GM19468 (cell line): ENCODE data around the gene SYK.
"Not testable (repeated sequence)": the region's sequence is repeated elsewhere in the genome, so short reads cannot be mapped to it uniquely, and the experiment has no call there.

Source experiments
- ATAC-seq: cut with Tn5 transposase; IDR thresholded peaks from one replicate; pipeline ENCODE4 v1.9.1; 2021; ENCODE audit warnings: mild to moderate bottlenecking, moderate library complexity, moderate number of reproducible peaks; ENCODE audit not compliant: unreplicated experiment; ENCODE audit errors: extremely low read depth

SYK gene

GRCh38 chr9:90801241-90801972, at the start of gene SYK:
SYK (plus strand) TSS chr9:90801819; CDS start chr9:90843899, 42,080 bp downstream.
- ATAC-seq: no peak

DNA sequence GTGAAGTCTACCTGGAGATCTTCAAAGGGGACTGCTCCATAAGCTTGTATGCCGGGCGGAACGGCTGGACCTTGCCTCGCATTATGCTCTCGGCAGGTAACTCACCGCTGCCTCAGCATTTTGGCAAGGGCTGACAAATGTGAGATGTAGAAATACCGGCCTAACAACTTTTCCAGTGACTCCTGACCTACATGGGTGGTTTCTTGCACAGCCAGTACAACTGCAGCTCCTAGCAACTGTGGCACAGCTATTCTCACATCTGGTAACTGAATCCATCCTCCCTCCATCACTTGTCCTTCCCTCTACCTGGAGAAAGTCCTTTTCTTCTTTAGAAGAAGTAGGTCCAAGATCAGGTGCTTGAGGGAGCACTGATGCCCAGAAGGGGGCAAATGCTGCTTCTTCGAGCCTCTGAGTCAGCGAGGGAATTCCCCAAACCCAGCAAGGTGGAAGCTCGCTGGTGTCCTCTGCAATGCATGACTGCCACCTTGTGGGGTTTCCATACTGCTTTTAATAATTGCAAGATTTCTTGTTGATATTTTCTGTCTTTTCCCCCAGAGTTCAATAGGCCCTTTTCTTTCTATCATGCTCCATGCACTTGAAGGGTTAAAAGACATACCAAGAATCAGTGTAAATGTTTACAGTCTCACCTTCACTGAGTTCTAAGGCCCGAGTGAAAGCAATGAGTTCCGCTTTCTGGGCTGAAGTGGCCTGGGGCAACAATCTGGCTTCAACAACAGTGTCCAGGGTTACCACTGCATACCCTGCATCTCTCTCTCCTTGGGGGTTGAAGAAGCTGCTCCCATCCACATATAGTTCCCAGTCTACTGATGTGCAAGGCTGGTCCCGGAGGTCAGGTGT, 45.9 kb upstream of the SYK start:
- not testable (repeated sequence) for ATAC-seq

- ATAC-seq: not testable (repeated sequence)
These were observed 41.0 kb upstream of the SYK start for GRCh38 chr9:90760577-90760976.

GRCh38 chr9:90766731-90767130, 34.9 kb upstream of the SYK start:
- ATAC-seq: no peak

DNA sequence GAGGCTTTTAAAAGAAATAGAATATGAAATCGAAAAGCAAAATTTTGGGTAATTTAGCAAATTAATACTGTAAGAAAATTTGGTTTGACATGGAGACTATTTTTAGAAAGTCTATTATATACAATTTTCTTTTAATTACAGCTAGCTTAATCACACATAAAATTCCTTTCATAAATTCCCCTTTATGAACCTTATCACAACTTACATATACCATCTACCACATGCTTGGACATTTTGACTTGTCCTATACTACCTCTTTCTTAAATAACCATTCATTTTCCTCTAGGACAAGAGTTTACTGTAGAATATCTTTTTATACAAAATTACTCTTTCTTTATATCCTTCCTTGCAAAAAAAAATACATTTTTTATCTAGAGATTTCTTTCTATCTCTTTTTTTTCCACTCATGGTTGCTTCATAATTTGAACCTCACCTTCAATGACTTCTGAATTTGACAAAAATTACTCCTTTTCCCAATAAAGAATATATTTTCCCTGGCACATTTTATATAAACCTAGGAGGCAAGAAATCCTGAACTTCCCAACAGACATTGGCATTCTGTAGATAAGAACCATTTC, 34.0 kb upstream of the SYK start:
- no peak for ATAC-seq

GRCh38 chr9:90770182-90770738, 31.4 kb upstream of the SYK start:
- ATAC-seq: peak; percentile 53

- no peak for ATAC-seq
These were observed 30.7 kb upstream of the SYK start for GRCh38 chr9:90770927-90771326.

DNA sequence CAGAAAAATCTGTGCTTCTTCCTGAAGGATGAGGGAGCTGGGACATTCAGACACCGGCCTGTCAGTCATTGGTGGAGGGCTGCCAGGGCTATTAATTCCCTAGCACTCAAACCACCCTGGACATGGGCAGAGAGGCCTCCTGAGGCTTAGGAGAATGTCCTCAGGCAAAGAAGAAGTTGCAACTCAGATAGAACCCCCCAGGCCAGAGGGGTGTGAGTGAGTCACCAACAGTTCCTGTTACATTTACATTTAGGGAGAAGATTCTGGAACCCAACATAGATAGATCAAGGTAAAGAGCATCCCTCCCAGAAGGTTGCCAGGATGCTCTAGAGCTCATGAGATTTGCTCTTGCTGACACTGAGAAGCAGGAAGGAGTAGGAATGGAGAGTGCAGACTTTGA, 29.2 kb upstream of the SYK start:
- ATAC-seq: no peak

- no peak for ATAC-seq
These were observed 28.0 kb upstream of the SYK start for GRCh38 chr9:90773617-90774016.

DNA sequence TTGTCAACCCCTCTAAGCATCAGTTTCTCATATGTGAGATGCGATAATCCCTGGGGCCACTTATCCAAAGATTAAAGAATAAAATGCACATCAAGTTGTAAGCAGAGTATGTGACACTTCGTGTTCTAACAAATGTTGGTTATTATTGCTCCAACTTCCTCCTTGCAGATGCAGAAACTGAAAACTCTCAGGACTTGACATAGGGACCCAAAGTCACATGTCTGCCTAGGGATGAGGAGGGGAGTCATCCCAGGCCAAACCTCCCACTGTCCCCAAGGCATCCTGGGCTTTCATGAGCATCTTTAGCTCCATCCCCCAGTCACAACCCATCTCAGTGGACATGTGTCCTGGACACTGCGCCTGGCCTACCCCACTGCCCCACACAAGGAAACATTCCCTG, 27.5 kb upstream of the SYK start:
- no peak for ATAC-seq

DNA sequence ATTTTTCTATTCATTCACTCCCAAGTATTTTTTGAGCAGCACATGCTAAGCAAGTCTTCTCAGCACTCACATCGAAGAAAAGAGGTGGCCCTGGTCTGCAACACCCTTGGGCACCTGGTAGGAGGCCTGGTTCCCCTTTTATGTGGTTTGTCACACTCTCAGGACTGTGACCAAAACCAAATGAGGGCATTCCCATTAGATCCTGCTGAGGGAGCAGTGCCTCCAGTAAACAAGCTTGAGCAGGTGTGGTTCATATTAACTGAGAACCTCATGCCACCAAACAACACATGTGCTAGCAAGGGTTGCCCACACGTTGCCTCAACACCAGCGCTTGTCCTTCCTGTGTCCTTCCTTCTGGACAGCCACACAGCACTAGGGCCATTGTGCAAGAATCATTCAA, 26.9 kb upstream of the SYK start:
- peak; percentile 57 for ATAC-seq

- ATAC-seq: no peak
These were observed 26.0 kb upstream of the SYK start for GRCh38 chr9:90775657-90776056.

DNA sequence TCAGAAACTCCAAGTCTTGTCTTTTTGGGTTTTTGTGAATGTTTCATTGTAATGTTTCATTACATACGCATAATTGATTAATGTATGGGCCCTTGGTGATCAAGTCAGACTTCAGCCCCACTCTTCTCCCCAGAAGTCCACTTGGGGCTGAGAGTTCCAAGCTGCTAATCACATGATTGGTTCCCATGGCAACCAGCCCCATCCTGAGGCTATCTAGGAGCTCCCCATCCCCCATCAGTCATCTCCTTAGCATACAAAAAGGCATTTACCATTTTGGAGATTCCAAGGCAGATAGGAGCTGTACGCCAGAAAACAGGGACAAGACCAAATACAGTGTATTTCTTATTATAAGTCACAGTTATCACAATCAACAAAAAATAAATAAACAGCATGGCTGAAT, 22.9 kb upstream of the SYK start:
- ATAC-seq: no peak

DNA sequence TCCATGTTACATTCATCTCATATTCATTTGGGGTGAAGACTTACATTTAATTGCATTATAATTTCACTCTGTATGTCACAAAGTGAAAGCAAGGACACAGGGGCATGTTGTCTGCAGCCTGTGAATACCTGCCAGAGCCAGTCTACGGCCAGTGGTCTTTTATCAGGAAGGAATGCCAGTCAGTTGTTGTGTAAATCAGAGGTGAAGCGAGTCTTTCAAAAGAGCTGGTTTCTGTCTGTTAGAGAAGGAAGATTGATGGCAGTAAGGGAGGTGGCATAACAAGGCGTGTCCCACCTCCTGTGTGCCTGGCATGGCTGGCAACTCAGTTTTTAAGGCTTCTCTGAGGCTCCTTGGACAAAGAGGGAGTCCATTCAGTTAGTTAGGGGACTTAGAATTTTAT, 18.1 kb upstream of the SYK start:
- ATAC-seq: no peak

- ATAC-seq: no peak
These were observed 17.7 kb upstream of the SYK start for GRCh38 chr9:90783964-90784363.

DNA sequence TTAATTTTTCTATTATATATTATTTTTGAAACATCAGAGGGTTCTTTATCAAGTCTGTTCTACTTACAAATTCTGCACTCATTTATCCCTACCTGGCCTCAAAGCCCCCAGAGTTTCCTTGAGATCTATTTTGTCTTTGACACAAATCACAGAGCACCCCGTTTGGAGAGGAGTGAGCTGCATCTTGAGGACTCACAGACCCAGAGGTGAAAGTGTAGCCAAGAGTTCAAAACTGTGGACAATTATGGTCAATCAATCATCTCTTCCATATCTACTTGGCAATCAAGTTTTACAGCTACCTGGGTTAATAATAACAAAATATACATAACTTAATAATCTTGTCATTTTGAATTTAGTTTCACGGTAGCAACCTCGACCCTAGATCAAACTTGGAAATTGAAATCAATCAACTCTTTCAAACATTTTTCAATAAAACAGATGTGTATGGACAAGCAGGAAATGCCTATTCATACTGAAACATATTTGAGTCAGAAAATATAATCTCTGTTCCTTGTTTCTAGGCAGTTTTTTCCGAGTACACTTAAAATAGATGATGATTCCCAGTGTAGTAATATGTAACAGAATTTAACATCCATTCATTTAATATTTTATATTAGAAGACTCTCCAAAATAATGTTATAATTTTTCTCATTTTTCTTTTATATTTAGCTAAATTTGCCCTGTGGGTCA, 13.7 kb upstream of the SYK start:
- no peak for ATAC-seq

DNA sequence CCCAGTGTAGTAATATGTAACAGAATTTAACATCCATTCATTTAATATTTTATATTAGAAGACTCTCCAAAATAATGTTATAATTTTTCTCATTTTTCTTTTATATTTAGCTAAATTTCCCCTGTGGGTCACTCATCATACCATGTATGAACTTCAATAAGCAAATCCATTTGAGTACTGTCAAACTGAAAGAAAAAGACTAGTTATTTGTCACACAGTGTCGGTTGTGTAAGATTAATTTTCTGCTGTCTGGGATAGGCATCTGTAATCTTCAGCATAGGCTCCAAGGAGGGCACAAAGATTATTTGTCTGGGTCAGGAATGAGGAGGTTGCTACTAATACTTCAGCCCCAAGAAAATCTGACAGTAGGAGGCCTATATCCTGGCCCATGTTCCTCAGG, 13.1 kb upstream of the SYK start:
- not testable (repeated sequence) for ATAC-seq

DNA sequence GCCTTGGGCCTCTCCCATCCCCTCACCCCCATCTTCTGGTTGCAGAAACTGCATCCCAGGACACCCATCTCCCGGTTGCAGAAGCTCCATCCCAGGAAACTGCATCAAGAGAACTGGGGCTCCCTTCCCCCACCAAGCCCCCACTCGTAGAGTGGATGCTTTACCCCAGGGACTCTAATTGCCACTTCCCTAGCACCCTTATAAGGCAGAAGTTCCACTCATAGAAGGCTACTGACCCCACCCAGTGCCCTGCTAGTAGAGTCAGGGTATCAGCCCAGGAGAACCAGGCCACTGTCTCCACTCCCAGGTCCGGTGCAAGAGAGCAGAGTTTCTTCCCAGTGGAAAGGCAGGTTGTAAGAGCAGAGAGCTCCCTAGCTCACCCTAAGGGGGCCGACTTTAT, 12.2 kb upstream of the SYK start:
- no peak for ATAC-seq

DNA sequence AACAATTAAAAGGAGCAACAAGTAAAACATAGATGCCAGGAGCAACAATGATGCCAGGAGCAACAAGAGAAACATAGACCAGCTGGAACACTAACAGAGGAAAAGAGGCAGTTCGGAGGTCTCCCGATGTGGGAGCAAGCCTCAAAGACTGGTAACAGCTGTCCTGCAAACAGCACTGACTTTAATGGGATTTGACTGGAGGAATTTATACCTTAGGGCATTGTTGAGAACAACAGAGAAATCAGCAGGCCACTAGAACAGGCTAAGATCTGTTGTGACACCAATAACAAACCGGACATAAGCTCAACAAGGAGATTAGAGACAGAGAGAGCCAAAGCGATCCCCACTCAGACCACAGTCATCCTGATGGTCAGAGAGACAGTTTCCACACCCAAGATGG, 11.8 kb upstream of the SYK start:
- no peak for ATAC-seq

DNA sequence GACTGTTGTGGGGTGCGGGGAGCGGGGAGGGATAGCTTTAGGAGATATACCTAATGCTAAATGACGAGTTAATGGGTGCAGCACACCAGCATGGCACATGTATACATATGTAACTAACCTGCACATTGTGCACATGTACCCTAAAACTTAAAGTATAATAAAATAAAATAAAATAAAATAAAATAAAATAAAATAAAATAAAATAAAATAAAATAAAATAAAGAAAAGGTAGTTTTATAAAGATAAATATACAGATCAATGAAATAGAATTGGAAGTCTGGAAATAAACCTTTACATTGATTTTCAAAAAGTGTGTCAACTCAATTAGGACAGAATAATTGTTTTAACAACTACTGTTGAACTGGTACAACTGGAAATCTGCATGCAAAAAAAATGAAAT, 8.6 kb upstream of the SYK start:
- ATAC-seq: not testable (repeated sequence)
